ENCODE measurements around the gene PTPRU. TPM values are rescaled to one million over a fixed set of nuclear protein-coding genes. Genes with fewer than 3 reads are reported as not detected.
A peak's percentile ranks its signal among the peaks of the same experiment; 100 is the strongest.

Gene PTPRU
- total RNA-seq, 1 donor from 2014 or later = 92.5 TPM

DNA sequence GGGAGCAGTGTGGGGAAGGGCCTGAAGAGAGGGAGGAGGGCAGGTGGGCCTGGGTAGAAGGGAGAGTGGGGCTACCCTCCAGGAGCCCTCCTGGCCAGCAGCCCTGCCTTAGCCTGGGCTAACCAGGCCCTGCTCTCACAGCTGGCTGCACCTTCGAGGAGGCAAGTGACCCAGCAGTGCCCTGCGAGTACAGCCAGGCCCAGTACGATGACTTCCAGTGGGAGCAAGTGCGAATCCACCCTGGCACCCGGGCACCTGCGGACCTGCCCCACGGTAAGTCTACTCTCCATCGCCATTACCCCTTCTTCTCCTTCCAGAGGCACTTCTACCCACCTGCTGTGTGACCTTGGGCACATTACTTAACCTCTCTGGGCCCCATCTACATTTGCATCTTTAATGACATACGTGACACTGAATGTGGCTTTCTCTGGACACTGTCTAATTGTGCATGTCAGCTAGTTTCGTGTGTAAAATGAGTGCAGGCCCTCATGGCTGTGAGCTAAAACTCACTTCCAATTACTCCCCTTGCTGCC lies 18.9 kb downstream of the PTPRU start:
- Mint-ChIP-seq H3K9me3 (ENCODE audit: unreplicated experiment) (peaks cover 2% of the 10 kb centered on the region), H3K27me3 (ENCODE audit: unreplicated experiment) (peaks cover 2% of the 10 kb centered on the region), H3K4me1 (ENCODE audit: low read depth, unreplicated experiment) (peaks cover 17% of the 10 kb centered on the region), H3K36me3 (ENCODE audit: unreplicated experiment) (no peaks in the 10 kb centered on the region), H3K4me3 (ENCODE audit: unreplicated experiment) (no peak overlapping the region), H3K27ac (ENCODE audit: unreplicated experiment) (no peak overlapping the region)
- TF ChIP-seq, protein P1, sequence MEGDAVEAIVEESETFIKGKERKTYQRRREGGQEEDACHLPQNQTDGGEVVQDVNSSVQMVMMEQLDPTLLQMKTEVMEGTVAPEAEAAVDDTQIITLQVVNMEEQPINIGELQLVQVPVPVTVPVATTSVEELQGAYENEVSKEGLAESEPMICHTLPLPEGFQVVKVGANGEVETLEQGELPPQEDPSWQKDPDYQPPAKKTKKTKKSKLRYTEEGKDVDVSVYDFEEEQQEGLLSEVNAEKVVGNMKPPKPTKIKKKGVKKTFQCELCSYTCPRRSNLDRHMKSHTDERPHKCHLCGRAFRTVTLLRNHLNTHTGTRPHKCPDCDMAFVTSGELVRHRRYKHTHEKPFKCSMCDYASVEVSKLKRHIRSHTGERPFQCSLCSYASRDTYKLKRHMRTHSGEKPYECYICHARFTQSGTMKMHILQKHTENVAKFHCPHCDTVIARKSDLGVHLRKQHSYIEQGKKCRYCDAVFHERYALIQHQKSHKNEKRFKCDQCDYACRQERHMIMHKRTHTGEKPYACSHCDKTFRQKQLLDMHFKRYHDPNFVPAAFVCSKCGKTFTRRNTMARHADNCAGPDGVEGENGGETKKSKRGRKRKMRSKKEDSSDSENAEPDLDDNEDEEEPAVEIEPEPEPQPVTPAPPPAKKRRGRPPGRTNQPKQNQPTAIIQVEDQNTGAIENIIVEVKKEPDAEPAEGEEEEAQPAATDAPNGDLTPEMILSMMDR (IDR thresholded peaks at IDR 0.05; ENCODE audit: partially characterized antibody, unreplicated experiment) = no peak
- DNase-seq = no peak

GRCh38 chr1:29256394-29256793 lies 20.1 kb downstream of the PTPRU start:
- Mint-ChIP-seq H3K4me3 (ENCODE audit: unreplicated experiment) (no peak overlapping the region), H3K27me3 (ENCODE audit: unreplicated experiment) (peaks cover 2% of the 10 kb centered on the region), H3K36me3 (ENCODE audit: unreplicated experiment) (no peaks in the 10 kb centered on the region), H3K4me1 (ENCODE audit: low read depth, unreplicated experiment) (peaks cover 13% of the 10 kb centered on the region), H3K9me3 (ENCODE audit: unreplicated experiment) (peaks cover 2% of the 10 kb centered on the region), H3K27ac (ENCODE audit: unreplicated experiment) (no peak overlapping the region)
- TF ChIP-seq, protein P1 (IDR thresholded peaks at IDR 0.05; ENCODE audit: partially characterized antibody, unreplicated experiment) = peak; percentile 26
- DNase-seq = no peak

GRCh38 chr1:29256979-29257804 lies 20.9 kb downstream of the PTPRU start:
- Mint-ChIP-seq H3K9me3 (ENCODE audit: unreplicated experiment) (peaks cover 2% of the 10 kb centered on the region), H3K4me3 (ENCODE audit: unreplicated experiment) (peak overlapping the region; percentile 7), H3K27me3 (ENCODE audit: unreplicated experiment) (peaks cover 2% of the 10 kb centered on the region), H3K27ac (ENCODE audit: unreplicated experiment) (peak overlapping the region; percentile 54), H3K36me3 (ENCODE audit: unreplicated experiment) (no peaks in the 10 kb centered on the region), H3K4me1 (ENCODE audit: low read depth, unreplicated experiment) (peaks cover 13% of the 10 kb centered on the region)
- TF ChIP-seq, protein P1 (IDR thresholded peaks at IDR 0.05; ENCODE audit: partially characterized antibody, unreplicated experiment) = no peak
- peak; percentile 73 for DNase-seq

DNA sequence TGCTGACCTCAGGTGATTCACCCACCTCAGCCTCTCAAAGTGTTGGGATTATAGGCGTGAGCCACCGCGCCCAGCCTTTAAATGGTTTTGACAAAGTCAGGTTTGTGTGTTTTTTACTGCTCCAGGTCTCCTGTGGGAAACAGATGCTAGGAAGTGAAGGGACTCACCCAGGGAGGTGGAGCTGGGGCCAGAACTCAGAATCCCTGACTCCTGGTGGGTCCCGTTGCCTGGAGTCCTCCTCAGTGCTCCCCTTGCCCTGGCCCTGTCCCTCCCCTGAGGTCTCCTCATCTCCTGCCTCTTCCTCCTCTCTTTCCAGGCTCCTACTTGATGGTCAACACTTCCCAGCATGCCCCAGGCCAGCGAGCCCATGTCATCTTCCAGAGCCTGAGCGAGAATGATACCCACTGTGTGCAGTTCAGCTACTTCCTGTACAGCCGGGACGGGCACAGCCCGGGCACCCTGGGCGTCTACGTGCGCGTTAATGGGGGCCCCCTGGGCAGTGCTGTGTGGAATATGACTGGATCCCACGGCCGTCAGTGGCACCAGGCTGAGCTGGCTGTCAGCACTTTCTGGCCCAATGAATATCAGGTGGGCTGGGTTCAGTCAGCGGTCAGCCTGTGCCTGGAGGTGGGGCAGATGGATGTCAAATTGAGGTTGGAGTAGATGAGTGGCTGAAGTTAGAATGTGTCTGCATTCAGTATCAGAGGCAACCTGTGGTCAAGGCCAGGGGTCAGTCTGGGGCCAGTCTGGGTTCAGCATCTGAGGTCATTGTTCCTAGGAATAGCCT lies 22.1 kb downstream of the PTPRU start:
- no peaks in the 10 kb centered on the region for H3K36me3 Mint-ChIP-seq (ENCODE audit: unreplicated experiment)
- peaks cover 2% of the 10 kb centered on the region for H3K27me3 Mint-ChIP-seq (ENCODE audit: unreplicated experiment)
- TF ChIP-seq, protein P1 (IDR thresholded peaks at IDR 0.05; ENCODE audit: partially characterized antibody, unreplicated experiment) = no peak
- peaks cover 13% of the 10 kb centered on the region for H3K4me1 Mint-ChIP-seq (ENCODE audit: low read depth, unreplicated experiment)
- peak overlapping the region; percentile 6 for H3K27ac Mint-ChIP-seq (ENCODE audit: unreplicated experiment)
- peaks cover 2% of the 10 kb centered on the region for H3K9me3 Mint-ChIP-seq (ENCODE audit: unreplicated experiment)
- DNase-seq = no peak
- H3K4me3 Mint-ChIP-seq (ENCODE audit: unreplicated experiment) = no peak overlapping the region
